Sigmoid colon (tissue), 7 donors: ENCODE measurements around the gene RPH3AL. TPM values are rescaled to one million over a fixed set of nuclear protein-coding genes. Genes with fewer than 3 reads are reported as not detected.

Experiments
- DNase-seq: peaks from one replicate; pipeline ENCODE4 v3.0.0-alpha.2; 2019
- H3K27ac ChIP-seq, 4 donors: fragments of 200-600 bp; sonication (generic); one replicate each; pipeline ENCODE4 v1.5.1; 2016 to 2019; ENCODE audit warnings: mild to moderate bottlenecking in 1 of 4
- H3K27me3 ChIP-seq, 3 donors: fragments of 200-600 bp; sonication (generic); one replicate each; pipeline ENCODE4 v1.5.1; 2019; ENCODE audit warnings: mild to moderate bottlenecking in 1 of 3
- H3K36me3 ChIP-seq, 4 donors: fragments of 200-600 bp; sonication (generic); one replicate each; pipeline ENCODE4 v1.5.1; 2016 to 2019
- H3K4me1 ChIP-seq, 4 donors: fragments of 200-600 bp; sonication (generic); one replicate each; pipeline ENCODE4 v1.5.1; 2017 to 2019
- H3K4me3 ChIP-seq, 4 donors: fragments of 200-600 bp; sonication (generic); one replicate each; pipeline ENCODE4 v1.5.1; 2017 to 2019; ENCODE audit warnings: mild to moderate bottlenecking in 2 of 4, moderate library complexity in 1 of 4
- H3K9me3 ChIP-seq, 4 donors: fragments of 200-600 bp in 3 of 4; sonication (generic) in 3 of 4; one replicate each; pipeline versions ENCODE4 v1.5.1 to v1.6.1; 2013 to 2019
- CTCF ChIP-seq, 4 experiments: fragments of 450-650 bp in 3 of 4; fragments of 200-600 bp in 1 of 4; IDR thresholded peaks; one replicate each; pipeline ENCODE4 v1.5.1; 2016 to 2019; ENCODE audit warnings: antibody characterized with exemption in 4 of 4, mild to moderate bottlenecking in 3 of 4, moderate library complexity in 2 of 4
- EP300 ChIP-seq, 4 donors: sonication (generic); formaldehyde crosslinking; IDR thresholded peaks; one replicate each; pipeline ENCODE4 v1.6.1; 2017; ENCODE audit warnings: antibody characterized with exemption in 4 of 4
- POLR2A ChIP-seq, 2 donors: fragments of 450-650 bp; IDR thresholded peaks; one replicate each; pipeline ENCODE4 v1.6.1; 2016; ENCODE audit warnings: antibody characterized with exemption in 2 of 2, mild to moderate bottlenecking in 2 of 2, moderate library complexity in 2 of 2
- POLR2AphosphoS5 ChIP-seq, 4 donors: sonication (generic); formaldehyde crosslinking; IDR thresholded peaks; one replicate each; pipeline ENCODE4 v1.6.1; 2017; ENCODE audit warnings: antibody characterized with exemption in 4 of 4
- WGBS, 2 donors: extraction: QIAGEN DNeasy Blood & Tissue Kit; methylation state at CpG; one replicate each; pipeline ENCODE4 v1.1.7; 2013; 5-methylcytosine and 5-hydroxymethylcytosine counted together
- intact Hi-C: fragments of 100-400 bp; cut with DNase I; formaldehyde crosslinking; loops from one replicate; pipeline ENCODE4 v1.15.1; 2023
- polyA plus RNA-seq, 3 donors: library from polyadenylated mRNA; stranded (reverse); fragments of 200-250 nt; gene quantifications; one replicate each; pipeline ENCODE4 v1.2.3, GENCODE V29; 2013
- total RNA-seq, 4 donors: library from RNA; depleted of rRNA; stranded (reverse); fragments of >200 nt; gene quantifications; one replicate each; pipeline ENCODE4 v1.1.0, GENCODE V29; 2016
- donor health status: healthy with polysubstance abuse.
- donor health status: Bipolar disorder and iron deficiency.
- donor health status: healthy.

Gene RPH3AL
- total and polyA plus RNA-seq, 7 donors, result 1.8 to 23.1 (median 12.7) TPM

GRCh38 chr17:357644-358043 is 5.0 kb upstream of the RPH3AL start:
- WGBS, 2 donors, result 66 to 70% methylated on average over 14 of the region's 14 CpGs
- Histone ChIP-seq H3K4me3 (no peak overlapping the region), H3K27ac (no peak overlapping the region), H3K27me3 (no peaks in the 10 kb centered on the region), H3K4me1 (no peaks in the 10 kb centered on the region), H3K36me3 (no peaks in the 10 kb centered on the region), H3K9me3 (no peaks in the 10 kb centered on the region)
- no peak for DNase-seq
- intact Hi-C loops, result no loop called here
- no peak for TF ChIP-seq POLR2A (IDR thresholded peaks at IDR 0.05)
- TF ChIP-seq CTCF (IDR thresholded peaks at IDR 0.05), result no peak
- no peak for TF ChIP-seq EP300 (IDR thresholded peaks at IDR 0.05)
- no peak for TF ChIP-seq POLR2AphosphoS5 (IDR thresholded peaks at IDR 0.05)

- no peak overlapping the region for H3K4me3 ChIP-seq
- 92 to 93% methylated on average over 30 of the region's 30 CpGs for WGBS, 2 donors
- intact Hi-C loops, result no loop called here
- TF ChIP-seq POLR2AphosphoS5 (IDR thresholded peaks at IDR 0.05) (no peak), POLR2A (IDR thresholded peaks at IDR 0.05) (no peak), CTCF (IDR thresholded peaks at IDR 0.05) (no peak), EP300 (IDR thresholded peaks at IDR 0.05) (no peak)
- H3K36me3 ChIP-seq, result no peaks in the 10 kb centered on the region
- no peaks in the 10 kb centered on the region for H3K9me3 ChIP-seq
- no peak for DNase-seq
- H3K27me3 ChIP-seq, result no peaks in the 10 kb centered on the region
- H3K4me1 ChIP-seq, result no peaks in the 10 kb centered on the region
- no peak overlapping the region for H3K27ac ChIP-seq
Measured at GRCh38 chr17:356671-357434, 4.2 kb upstream of the RPH3AL start.

GRCh38 chr17:354651-355556 is 2.3 kb upstream of the RPH3AL start:
- H3K27ac ChIP-seq, result no peak overlapping the region
- WGBS, 2 donors, result 88 to 91% methylated on average over 19 of the region's 19 CpGs
- no peak for DNase-seq
- H3K4me1 ChIP-seq, result peaks cover 0 to 6% (median 4%) of the 10 kb centered on the region in 4 donors
- H3K27me3 ChIP-seq, result no peaks in the 10 kb centered on the region
- TF ChIP-seq CTCF (IDR thresholded peaks at IDR 0.05), result no peak
- TF ChIP-seq POLR2AphosphoS5 (IDR thresholded peaks at IDR 0.05), result no peak
- TF ChIP-seq EP300 (IDR thresholded peaks at IDR 0.05), result no peak
- TF ChIP-seq POLR2A (IDR thresholded peaks at IDR 0.05), result no peak
- H3K36me3 ChIP-seq, result no peaks in the 10 kb centered on the region
- H3K9me3 ChIP-seq, result no peaks in the 10 kb centered on the region
- intact Hi-C loops, result no loop called here
- no peak overlapping the region for H3K4me3 ChIP-seq

- WGBS, 2 donors, result 81 to 91% methylated on average over 8 of the region's 8 CpGs
- no peak overlapping the region for H3K27ac ChIP-seq
- no peak for TF ChIP-seq POLR2AphosphoS5 (IDR thresholded peaks at IDR 0.05)
- TF ChIP-seq CTCF (IDR thresholded peaks at IDR 0.05), result no peak
- TF ChIP-seq POLR2A (IDR thresholded peaks at IDR 0.05), result no peak
- no peak for TF ChIP-seq EP300 (IDR thresholded peaks at IDR 0.05)
- H3K4me1 ChIP-seq, result peaks cover 0 to 15% (median 8%) of the 10 kb centered on the region in 4 donors
- intact Hi-C loops, result no loop called here
- H3K9me3 ChIP-seq, result no peaks in the 10 kb centered on the region
- no peaks in the 10 kb centered on the region for H3K36me3 ChIP-seq
- no peaks in the 10 kb centered on the region for H3K27me3 ChIP-seq
- DNase-seq, result no peak
- no peak overlapping the region for H3K4me3 ChIP-seq
Measured at GRCh38 chr17:353838-354234, 1.2 kb upstream of the RPH3AL start.
